Activated T-helper 1 cell treated with anti-CD3 and anti-CD28 coated beads, Interleukin-12 subunit alpha, Interleukin-12 subunit beta, Interleukin-2, Interleukin-4 antibody, amounts not matched to agents 30 ng/mL and 10 ng/mL and 1 ng/mL, durations not matched to agents 14 hours and 24 hours and 36 hours (primary cell): ENCODE data around the gene SLC44A5. TPM values are rescaled to one million over a fixed set of nuclear protein-coding genes. Genes with fewer than 3 reads are reported as not detected.
A peak's percentile ranks its signal among the peaks of the same experiment; 100 is the strongest.
"Not testable (repeated sequence)": the region's sequence is repeated elsewhere in the genome, so short reads cannot be mapped to it uniquely, and the experiment has no call there.

Experiments
- DNase-seq: peaks from one replicate; pipeline ENCODE4 v3.0.0; 2021; ENCODE audit warnings: low spot score
- H3K27ac Mint-ChIP-seq: one replicate; pipeline ENCODE4 v1.8.0; 2021; ENCODE audit warnings: mild to moderate bottlenecking, mixed read lengths
- H3K27me3 Mint-ChIP-seq: one replicate; pipeline ENCODE4 v1.8.0; 2022; ENCODE audit warnings: mild to moderate bottlenecking, moderate library complexity, mixed read lengths; ENCODE audit not compliant: insufficient read depth
- H3K36me3 Mint-ChIP-seq: one replicate; pipeline ENCODE4 v1.8.0; 2021; ENCODE audit warnings: low read depth, mixed read lengths
- H3K4me1 Mint-ChIP-seq: one replicate; pipeline ENCODE4 v1.8.0; 2021; ENCODE audit warnings: low read depth, mixed read lengths
- H3K4me3 Mint-ChIP-seq: one replicate; pipeline ENCODE4 v1.8.0; 2021; ENCODE audit warnings: mild to moderate bottlenecking, moderate library complexity, mixed read lengths
- H3K9me3 Mint-ChIP-seq: one replicate; pipeline ENCODE4 v1.8.0; 2021; ENCODE audit warnings: mixed read lengths
- intact Hi-C: fragments of 100-400 bp; cut with micrococcal nuclease; formaldehyde crosslinking; loops from one replicate; pipeline ENCODE4 v1.15.1; 2024
- total RNA-seq: library from RNA; stranded (reverse); gene quantifications from 2 replicates; pipeline ENCODE4 v1.2.3, GENCODE V29; 2022

SLC44A5 gene
- total RNA-seq, 1 donor from 2014 or later = not detected

- peaks cover 2% of the 10 kb centered on the region for H3K36me3 Mint-ChIP-seq
- intact Hi-C loops = loop anchor here (10.0 kb wide), 1 partner anchor 481 kb away; the partner anchor contains the start of gene LHX8
- H3K4me3 Mint-ChIP-seq = peak overlapping the region; percentile 41
- no peak for DNase-seq
- peaks cover 56% of the 10 kb centered on the region for H3K27me3 Mint-ChIP-seq
- H3K9me3 Mint-ChIP-seq = no peaks in the 10 kb centered on the region
- H3K4me1 Mint-ChIP-seq = peaks cover 8% of the 10 kb centered on the region
- H3K27ac Mint-ChIP-seq = no peak overlapping the region
These were observed 4.9 kb upstream of the SLC44A5 start for GRCh38 chr1:75615613-75616435.

GRCh38 chr1:75614399-75614756 lies 3.5 kb upstream of the SLC44A5 start:
- Mint-ChIP-seq H3K9me3 (no peaks in the 10 kb centered on the region), H3K27ac (no peak overlapping the region), H3K36me3 (peaks cover 2% of the 10 kb centered on the region), H3K4me3 (peak overlapping the region; percentile 41), H3K27me3 (peaks cover 58% of the 10 kb centered on the region), H3K4me1 (peaks cover 8% of the 10 kb centered on the region)
- no peak for DNase-seq
- intact Hi-C loops = loop anchor here (10.0 kb wide), 1 partner anchor 480 kb away; the partner anchor contains the start of gene LHX8

- H3K9me3 Mint-ChIP-seq = no peaks in the 10 kb centered on the region
- H3K27ac Mint-ChIP-seq = no peak overlapping the region
- peaks cover 2% of the 10 kb centered on the region for H3K36me3 Mint-ChIP-seq
- intact Hi-C loops = loop anchor here (10.0 kb wide), 1 partner anchor 479 kb away; the partner anchor contains the start of gene LHX8
- no peak overlapping the region for H3K4me3 Mint-ChIP-seq
- H3K4me1 Mint-ChIP-seq = peaks cover 8% of the 10 kb centered on the region
- H3K27me3 Mint-ChIP-seq = peaks cover 58% of the 10 kb centered on the region
- DNase-seq = no peak
These were observed 3.0 kb upstream of the SLC44A5 start for GRCh38 chr1:75613916-75614315.

- intact Hi-C loops = loop anchor here (10.0 kb wide), 1 partner anchor 478 kb away; the partner anchor contains the start of gene LHX8
- H3K27ac Mint-ChIP-seq = no peak overlapping the region
- H3K4me1 Mint-ChIP-seq = peaks cover 8% of the 10 kb centered on the region
- no peak overlapping the region for H3K4me3 Mint-ChIP-seq
- no peaks in the 10 kb centered on the region for H3K9me3 Mint-ChIP-seq
- peaks cover 2% of the 10 kb centered on the region for H3K36me3 Mint-ChIP-seq
- no peak for DNase-seq
- peaks cover 48% of the 10 kb centered on the region for H3K27me3 Mint-ChIP-seq
These were observed 2.1 kb upstream of the SLC44A5 start for GRCh38 chr1:75612976-75613375.

GRCh38 chr1:75602486-75602885 lies 8.4 kb downstream of the SLC44A5 start:
- Mint-ChIP-seq H3K9me3 (no peaks in the 10 kb centered on the region), H3K27ac (no peak overlapping the region), H3K36me3 (no peaks in the 10 kb centered on the region), H3K27me3 (no peaks in the 10 kb centered on the region), H3K4me1 (no peaks in the 10 kb centered on the region), H3K4me3 (no peak overlapping the region)
- intact Hi-C loops = no loop called here
- DNase-seq = no peak

- Mint-ChIP-seq H3K27me3 (no peaks in the 10 kb centered on the region), H3K9me3 (no peaks in the 10 kb centered on the region), H3K36me3 (no peaks in the 10 kb centered on the region), H3K4me3 (no peak overlapping the region), H3K27ac (no peak overlapping the region), H3K4me1 (no peaks in the 10 kb centered on the region)
- no peak for DNase-seq
- intact Hi-C loops = no loop called here
These were observed 10.1 kb downstream of the SLC44A5 start for GRCh38 chr1:75600781-75601180.

- Mint-ChIP-seq H3K9me3 (no peaks in the 10 kb centered on the region), H3K4me3 (no peak overlapping the region), H3K27ac (no peak overlapping the region), H3K27me3 (no peaks in the 10 kb centered on the region), H3K4me1 (no peaks in the 10 kb centered on the region), H3K36me3 (no peaks in the 10 kb centered on the region)
- DNase-seq = no peak
- intact Hi-C loops = no loop called here
These were observed 16.6 kb downstream of the SLC44A5 start for GRCh38 chr1:75594327-75594726.

GRCh38 chr1:75593457-75593856 lies 17.5 kb downstream of the SLC44A5 start:
- H3K4me3 Mint-ChIP-seq, intact Hi-C loops, H3K27ac Mint-ChIP-seq, H3K36me3 Mint-ChIP-seq, H3K9me3 Mint-ChIP-seq, H3K27me3 Mint-ChIP-seq, H3K4me1 Mint-ChIP-seq, DNase-seq: not testable (repeated sequence)

- intact Hi-C loops = no loop called here
- H3K9me3 Mint-ChIP-seq = no peaks in the 10 kb centered on the region
- H3K4me1 Mint-ChIP-seq = no peaks in the 10 kb centered on the region
- no peak overlapping the region for H3K27ac Mint-ChIP-seq
- no peaks in the 10 kb centered on the region for H3K27me3 Mint-ChIP-seq
- DNase-seq = no peak
- H3K36me3 Mint-ChIP-seq = no peaks in the 10 kb centered on the region
- no peak overlapping the region for H3K4me3 Mint-ChIP-seq
These were observed 21.3 kb downstream of the SLC44A5 start for GRCh38 chr1:75589637-75590036.

- H3K4me1 Mint-ChIP-seq = no peaks in the 10 kb centered on the region
- no peak for DNase-seq
These were observed 22.0 kb downstream of the SLC44A5 start for GRCh38 chr1:75588779-75589475.

GRCh38 chr1:75587692-75588091 lies 23.2 kb downstream of the SLC44A5 start:
- intact Hi-C loops = no loop called here
- Mint-ChIP-seq H3K27ac (no peak overlapping the region), H3K36me3 (no peaks in the 10 kb centered on the region), H3K27me3 (no peaks in the 10 kb centered on the region), H3K4me3 (no peak overlapping the region), H3K4me1 (no peaks in the 10 kb centered on the region), H3K9me3 (no peaks in the 10 kb centered on the region)
- DNase-seq = no peak

More at GRCh38 chr1:75588779-75589475, 22.0 kb downstream of the SLC44A5 start:
- Mint-ChIP-seq H3K27me3 (no peaks in the 10 kb centered on the region), H3K36me3 (no peaks in the 10 kb centered on the region), H3K4me3 (no peak overlapping the region), H3K9me3 (no peaks in the 10 kb centered on the region), H3K27ac (no peak overlapping the region)
- intact Hi-C loops = no loop called here

- H3K27ac Mint-ChIP-seq = no peak overlapping the region
- no peak overlapping the region for H3K4me3 Mint-ChIP-seq
- no peaks in the 10 kb centered on the region for H3K9me3 Mint-ChIP-seq
- no peak for DNase-seq
- H3K27me3 Mint-ChIP-seq = no peaks in the 10 kb centered on the region
- no peaks in the 10 kb centered on the region for H3K4me1 Mint-ChIP-seq
- no peaks in the 10 kb centered on the region for H3K36me3 Mint-ChIP-seq
- intact Hi-C loops = no loop called here
These were observed 27.6 kb downstream of the SLC44A5 start for GRCh38 chr1:75583282-75583681.

GRCh38 chr1:75582725-75583261 lies 28.1 kb downstream of the SLC44A5 start:
- Mint-ChIP-seq H3K36me3 (no peaks in the 10 kb centered on the region), H3K27me3 (no peaks in the 10 kb centered on the region), H3K4me3 (no peak overlapping the region), H3K4me1 (no peaks in the 10 kb centered on the region), H3K27ac (no peak overlapping the region), H3K9me3 (no peaks in the 10 kb centered on the region)
- intact Hi-C loops = no loop called here
- DNase-seq = no peak
